Measurements from ENCODE around the gene ETV6.

ETV6 gene

GRCh38 chr12:11746024-11746771 is 96.7 kb downstream of the ETV6 start:
- no peak for DNase-seq

GRCh38 chr12:11746940-11747716 is 97.7 kb downstream of the ETV6 start:
- no peak for DNase-seq

GRCh38 chr12:11747969-11748368 is 98.5 kb downstream of the ETV6 start:
- DNase-seq: no peak

GRCh38 chr12:11748903-11749302 is 99.4 kb downstream of the ETV6 start:
- DNase-seq: no peak

GRCh38 chr12:11749943-11750690 is 100.6 kb downstream of the ETV6 start:
- DNase-seq: no peak

- DNase-seq: no peak
Measured at GRCh38 chr12:11752403-11753149, 103.1 kb downstream of the ETV6 start.

- DNase-seq: no peak
Measured at GRCh38 chr12:11753150-11753499, 103.7 kb downstream of the ETV6 start.

- DNase-seq: no peak
Measured at GRCh38 chr12:11753826-11754225, 104.4 kb downstream of the ETV6 start.

- no peak for DNase-seq
Measured at GRCh38 chr12:11754256-11754655, 104.8 kb downstream of the ETV6 start.

- DNase-seq: no peak
Measured at GRCh38 chr12:11755302-11755930, 105.9 kb downstream of the ETV6 start.

- DNase-seq: no peak
Measured at GRCh38 chr12:11756022-11756421, 106.5 kb downstream of the ETV6 start.

GRCh38 chr12:11756523-11756922 is 107.0 kb downstream of the ETV6 start:
- no peak for DNase-seq

GRCh38 chr12:11757095-11757494 is 107.6 kb downstream of the ETV6 start:
- DNase-seq: no peak

GRCh38 chr12:11757531-11757930 is 108.1 kb downstream of the ETV6 start:
- no peak for DNase-seq

- no peak for DNase-seq
Measured at GRCh38 chr12:11758087-11758486, 108.6 kb downstream of the ETV6 start.

GRCh38 chr12:11758510-11759493 is 109.3 kb downstream of the ETV6 start:
- no peak for DNase-seq

- DNase-seq: no peak
Measured at GRCh38 chr12:11759494-11759878, 110.0 kb downstream of the ETV6 start.

- no peak for DNase-seq
Measured at GRCh38 chr12:11759899-11760298, 110.4 kb downstream of the ETV6 start.

GRCh38 chr12:11761869-11762567 is 112.5 kb downstream of the ETV6 start:
- no peak for DNase-seq

- DNase-seq: no peak
Measured at GRCh38 chr12:11762723-11763326, 113.4 kb downstream of the ETV6 start.

Measured in stimulated activated CD4-positive, alpha-beta T cell treated with anti-CD3 and anti-CD28 coated beads, Interleukin-15, amount 100 ng/mL, for 24 hours (primary cell).